GM12892 (cell line): Measurements from ENCODE around the gene HP1BP3.

Experiments
- POLR2A ChIP-seq: IDR thresholded peaks from 2 replicates; pipeline ENCODE4 v1.6.1; 2011; ENCODE audit warnings: low read depth, low read length, control low read depth
- POLR2AphosphoS5 ChIP-seq: IDR thresholded peaks from 2 replicates; pipeline ENCODE4 v1.6.1; 2011; ENCODE audit warnings: low read depth, low read length, control low read depth

DNA sequence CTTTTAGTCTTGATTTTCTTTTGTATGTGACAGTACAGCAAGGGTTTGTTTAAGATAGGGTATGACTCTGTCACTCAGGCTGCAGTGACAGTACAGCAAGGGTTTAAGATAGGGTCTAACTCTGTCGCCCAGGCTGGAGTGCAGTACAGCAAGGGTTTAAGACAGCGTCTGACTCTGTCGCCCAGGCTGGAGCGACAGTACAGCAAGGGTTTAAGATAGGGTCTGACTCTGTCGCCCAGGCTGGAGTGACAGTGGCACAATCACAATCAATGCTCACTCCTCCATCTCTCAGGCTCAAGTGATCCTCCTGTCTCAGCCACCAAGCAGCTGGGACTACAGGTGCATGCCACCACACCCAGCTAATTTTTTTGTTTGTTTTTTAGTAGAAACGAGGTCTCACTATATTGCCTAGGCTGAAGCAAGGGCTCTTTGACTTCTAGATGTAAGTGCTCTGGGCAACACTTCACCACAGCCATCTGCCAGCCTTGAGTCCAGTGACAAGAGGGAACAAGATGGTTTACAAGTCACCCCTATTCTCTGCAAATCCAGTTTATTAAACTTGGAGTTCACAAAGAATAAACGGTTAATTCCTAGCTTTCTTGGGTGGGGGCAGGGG lies 53.6 kb downstream of the HP1BP3 start:
- TF ChIP-seq POLR2AphosphoS5 (no peak), POLR2A (no peak)
